ENCODE measurements around the gene HOXC13.

DNA sequence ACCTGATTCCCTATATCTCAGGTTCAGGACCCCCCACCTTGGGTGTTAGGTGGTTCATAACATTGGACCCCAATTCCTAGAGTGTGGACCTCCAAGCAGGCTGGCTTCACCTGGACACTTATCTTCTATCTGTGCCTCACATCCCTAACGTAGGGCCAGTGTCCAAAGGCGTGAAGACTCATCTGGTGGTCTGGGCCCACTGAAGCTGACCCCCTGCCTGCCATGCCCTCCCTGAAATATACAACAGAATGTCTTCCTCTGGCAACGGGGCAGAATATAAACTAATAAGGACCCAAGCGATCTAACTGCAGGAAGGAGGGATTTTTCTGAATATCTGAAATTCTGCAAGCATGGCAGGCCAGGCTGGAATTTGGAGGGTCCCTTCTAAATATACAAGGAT lies 5.6 kb downstream of the HOXC13 start:
- TF ChIP-seq, protein P1, sequence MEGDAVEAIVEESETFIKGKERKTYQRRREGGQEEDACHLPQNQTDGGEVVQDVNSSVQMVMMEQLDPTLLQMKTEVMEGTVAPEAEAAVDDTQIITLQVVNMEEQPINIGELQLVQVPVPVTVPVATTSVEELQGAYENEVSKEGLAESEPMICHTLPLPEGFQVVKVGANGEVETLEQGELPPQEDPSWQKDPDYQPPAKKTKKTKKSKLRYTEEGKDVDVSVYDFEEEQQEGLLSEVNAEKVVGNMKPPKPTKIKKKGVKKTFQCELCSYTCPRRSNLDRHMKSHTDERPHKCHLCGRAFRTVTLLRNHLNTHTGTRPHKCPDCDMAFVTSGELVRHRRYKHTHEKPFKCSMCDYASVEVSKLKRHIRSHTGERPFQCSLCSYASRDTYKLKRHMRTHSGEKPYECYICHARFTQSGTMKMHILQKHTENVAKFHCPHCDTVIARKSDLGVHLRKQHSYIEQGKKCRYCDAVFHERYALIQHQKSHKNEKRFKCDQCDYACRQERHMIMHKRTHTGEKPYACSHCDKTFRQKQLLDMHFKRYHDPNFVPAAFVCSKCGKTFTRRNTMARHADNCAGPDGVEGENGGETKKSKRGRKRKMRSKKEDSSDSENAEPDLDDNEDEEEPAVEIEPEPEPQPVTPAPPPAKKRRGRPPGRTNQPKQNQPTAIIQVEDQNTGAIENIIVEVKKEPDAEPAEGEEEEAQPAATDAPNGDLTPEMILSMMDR (IDR thresholded peaks at IDR 0.05) = no peak
- TF ChIP-seq POLR2AphosphoS5 (IDR thresholded peaks at IDR 0.05; ENCODE audit: insufficient read depth in 1 of 2, low read depth in 1 of 2) (no peak), POLR2A (IDR thresholded peaks at IDR 0.05) (no peak)
